IPS DF 6.9 (cell line): ENCODE data around the gene GPATCH8.

ENCODE experiments used
- DNase-seq: peaks from one replicate; pipeline ENCODE4 v3.0.0-alpha.2; 2013; ENCODE audit warnings: low read depth, low spot score
- H3K27ac ChIP-seq: one replicate; pipeline ENCODE4 v1.5.1; 2013; ENCODE audit warnings: low read length, control low read depth
- H3K27me3 ChIP-seq: 2 replicates; pipeline ENCODE4 v1.6.1; 2013; ENCODE audit warnings: mild to moderate bottlenecking, low read length; ENCODE audit not compliant: control insufficient read depth, insufficient read depth
- H3K36me3 ChIP-seq: 2 replicates; pipeline ENCODE4 v1.6.1; 2013; ENCODE audit warnings: low read length; ENCODE audit not compliant: control insufficient read depth, insufficient read depth
- H3K4me1 ChIP-seq: 2 replicates; pipeline ENCODE4 v1.6.1; 2013; ENCODE audit warnings: low read length; ENCODE audit not compliant: control insufficient read depth, insufficient read depth
- H3K4me3 ChIP-seq: 2 replicates; pipeline ENCODE4 v1.5.1; 2013; ENCODE audit warnings: mild to moderate bottlenecking, low read length
- H3K9me3 ChIP-seq: 2 replicates; pipeline ENCODE4 v1.6.1; 2013; ENCODE audit warnings: low read length, inconsistent platforms; ENCODE audit not compliant: control insufficient read depth, insufficient read depth
- WGBS: extraction: QIAGEN DNeasy Blood & Tissue Kit; methylation state at CpG from one replicate; pipeline ENCODE4 v1.1.7; 2013; ENCODE audit warnings: mixed read lengths, missing lambda C conversion rate; ENCODE audit not compliant: insufficient read length, insufficient coverage; 5-methylcytosine and 5-hydroxymethylcytosine counted together

The GPATCH8 gene

GRCh38 chr17:44451832-44452231 is 51.4 kb downstream of the GPATCH8 start:
- Histone ChIP-seq H3K27ac (no peak overlapping the region), H3K4me1 (no peaks in the 10 kb centered on the region), H3K27me3 (no peaks in the 10 kb centered on the region), H3K36me3 (no peaks in the 10 kb centered on the region), H3K4me3 (no peak overlapping the region), H3K9me3 (no peaks in the 10 kb centered on the region)
- DNase-seq = no peak
- WGBS = no CpG with 5 or more reads among the region's 8 CpGs

GRCh38 chr17:44451016-44451627 is 52.1 kb downstream of the GPATCH8 start:
- WGBS = no CpG with 5 or more reads among the region's 6 CpGs
- no peaks in the 10 kb centered on the region for H3K4me1 ChIP-seq
- no peak overlapping the region for H3K27ac ChIP-seq
- H3K27me3 ChIP-seq = no peaks in the 10 kb centered on the region
- no peaks in the 10 kb centered on the region for H3K9me3 ChIP-seq
- DNase-seq = no peak
- H3K4me3 ChIP-seq = no peak overlapping the region
- no peaks in the 10 kb centered on the region for H3K36me3 ChIP-seq

GRCh38 chr17:44448412-44448811 is 54.8 kb downstream of the GPATCH8 start:
- no peak overlapping the region for H3K27ac ChIP-seq
- no CpG with 5 or more reads among the region's 1 CpG for WGBS
- no peak overlapping the region for H3K4me3 ChIP-seq
- no peaks in the 10 kb centered on the region for H3K9me3 ChIP-seq
- no peaks in the 10 kb centered on the region for H3K4me1 ChIP-seq
- no peak for DNase-seq
- H3K36me3 ChIP-seq = no peaks in the 10 kb centered on the region
- H3K27me3 ChIP-seq = no peaks in the 10 kb centered on the region

GRCh38 chr17:44444735-44445105 is 58.5 kb downstream of the GPATCH8 start:
- no peak overlapping the region for H3K27ac ChIP-seq
- H3K4me1 ChIP-seq = no peaks in the 10 kb centered on the region
- H3K9me3 ChIP-seq = no peaks in the 10 kb centered on the region
- WGBS = no CpG with 5 or more reads among the region's 6 CpGs
- H3K27me3 ChIP-seq = no peaks in the 10 kb centered on the region
- no peak for DNase-seq
- H3K4me3 ChIP-seq = no peak overlapping the region
- H3K36me3 ChIP-seq = no peaks in the 10 kb centered on the region

- Histone ChIP-seq H3K4me1 (no peaks in the 10 kb centered on the region), H3K36me3 (no peaks in the 10 kb centered on the region), H3K27ac (no peak overlapping the region), H3K27me3 (no peaks in the 10 kb centered on the region), H3K9me3 (no peaks in the 10 kb centered on the region), H3K4me3 (no peak overlapping the region)
- WGBS = no CpG with 5 or more reads among the region's 3 CpGs
- no peak for DNase-seq
These were observed 60.4 kb downstream of the GPATCH8 start for GRCh38 chr17:44442806-44443205.

GRCh38 chr17:44439168-44439567 is 64.0 kb downstream of the GPATCH8 start:
- no peaks in the 10 kb centered on the region for H3K9me3 ChIP-seq
- H3K36me3 ChIP-seq = peaks cover 4% of the 10 kb centered on the region; the same call in 1 of the 2 replicates
- H3K4me1 ChIP-seq = no peaks in the 10 kb centered on the region
- H3K27ac ChIP-seq = no peak overlapping the region
- no peaks in the 10 kb centered on the region for H3K27me3 ChIP-seq
- no peak overlapping the region for H3K4me3 ChIP-seq
- no CpG with 5 or more reads among the region's 3 CpGs for WGBS
- no peak for DNase-seq

GRCh38 chr17:44438636-44439035 is 64.6 kb downstream of the GPATCH8 start:
- Histone ChIP-seq H3K27ac (no peak overlapping the region), H3K4me1 (no peaks in the 10 kb centered on the region), H3K27me3 (no peaks in the 10 kb centered on the region), H3K36me3 (peaks cover 4% of the 10 kb centered on the region; the same call in 1 of the 2 replicates), H3K9me3 (no peaks in the 10 kb centered on the region), H3K4me3 (no peak overlapping the region)
- no peak for DNase-seq
- WGBS = no CpG with 5 or more reads among the region's 2 CpGs

GRCh38 chr17:44436336-44436735 is 66.9 kb downstream of the GPATCH8 start:
- WGBS = no CpG with 5 or more reads among the region's 2 CpGs
- Histone ChIP-seq H3K4me3 (no peak overlapping the region), H3K36me3 (peaks cover 4% of the 10 kb centered on the region; the same call in 1 of the 2 replicates), H3K27ac (no peak overlapping the region), H3K27me3 (no peaks in the 10 kb centered on the region), H3K9me3 (no peaks in the 10 kb centered on the region), H3K4me1 (no peaks in the 10 kb centered on the region)
- no peak for DNase-seq

GRCh38 chr17:44432254-44433157 is 70.7 kb downstream of the GPATCH8 start:
- Histone ChIP-seq H3K4me3 (no peak overlapping the region), H3K27ac (no peak overlapping the region), H3K27me3 (no peaks in the 10 kb centered on the region), H3K9me3 (no peaks in the 10 kb centered on the region), H3K36me3 (peaks cover 4% of the 10 kb centered on the region; the same call in 1 of the 2 replicates), H3K4me1 (no peaks in the 10 kb centered on the region)
- DNase-seq = no peak
- WGBS = no CpG with 5 or more reads among the region's 9 CpGs

GRCh38 chr17:44424828-44425461 is 78.3 kb downstream of the GPATCH8 start:
- H3K27ac ChIP-seq = no peak overlapping the region
- no CpG with 5 or more reads among the region's 3 CpGs for WGBS
- no peaks in the 10 kb centered on the region for H3K27me3 ChIP-seq
- H3K4me1 ChIP-seq = no peaks in the 10 kb centered on the region
- H3K36me3 ChIP-seq = no peaks in the 10 kb centered on the region
- no peak overlapping the region for H3K4me3 ChIP-seq
- DNase-seq = no peak
- H3K9me3 ChIP-seq = no peaks in the 10 kb centered on the region
